Loucy (cell line): Measurements from ENCODE around the gene SUPT7L.

Source experiments
- H2AFZ ChIP-seq: fragments of 200-600 bp; sonication (generic); 2 replicates; pipeline ENCODE4 v1.6.0; 2016; ENCODE audit warnings: antibody characterized with exemption, mild to moderate bottlenecking, low read length, moderate library complexity
- H3F3A ChIP-seq: fragments of 200-600 bp; 2 replicates; pipeline ENCODE4 v1.6.0; 2016; ENCODE audit warnings: antibody characterized with exemption, low read depth, mild to moderate bottlenecking
- H3K27me3 ChIP-seq: fragments of 200-600 bp; sonication (generic); 2 replicates; pipeline ENCODE4 v1.6.1; 2014; ENCODE audit warnings: low read length, mild to moderate bottlenecking; ENCODE audit not compliant: insufficient read depth, poor library complexity, severe bottlenecking
- H3K36me3 ChIP-seq: fragments of 200-600 bp; sonication (generic); 2 replicates; pipeline ENCODE4 v1.6.1; 2016; ENCODE audit warnings: low read length; ENCODE audit not compliant: insufficient read depth
- H3K4me1 ChIP-seq: fragments of 200-600 bp; sonication (generic); 2 replicates; pipeline ENCODE4 v1.5.1; 2014; ENCODE audit warnings: low read length, mild to moderate bottlenecking; ENCODE audit not compliant: insufficient read depth, poor library complexity, severe bottlenecking
- H3K4me2 ChIP-seq: fragments of 200-600 bp; sonication (generic); 2 replicates; pipeline ENCODE4 v1.6.0; 2014; ENCODE audit warnings: antibody characterized with exemption, low read length, low read depth, mild to moderate bottlenecking; ENCODE audit not compliant: poor library complexity, severe bottlenecking
- H3K4me3 ChIP-seq: fragments of 200-600 bp; sonication (generic); 2 replicates; pipeline ENCODE4 v1.5.1; 2014; ENCODE audit warnings: low read length, mild to moderate bottlenecking, mixed read lengths; ENCODE audit not compliant: poor library complexity, severe bottlenecking
- H3K79me2 ChIP-seq: fragments of 200-600 bp; sonication (generic); 2 replicates; pipeline ENCODE4 v1.6.1; 2014; ENCODE audit warnings: low read length; ENCODE audit not compliant: insufficient read depth
- H3K9ac ChIP-seq: fragments of 200-600 bp; sonication (generic); 2 replicates; pipeline ENCODE4 v1.6.0; 2014; ENCODE audit warnings: mild to moderate bottlenecking, low read depth, low read length, moderate library complexity; ENCODE audit not compliant: poor library complexity, severe bottlenecking
- H3K9me2 ChIP-seq: fragments of 200-600 bp; sonication (generic); replicated peaks from 2 replicates; pipeline ENCODE4 v1.6.1; 2016; ENCODE audit warnings: low read depth, low read length, mixed read lengths
- H3K9me3 ChIP-seq: fragments of 200-600 bp; sonication (generic); 2 replicates; pipeline ENCODE4 v1.6.1; 2014; ENCODE audit warnings: mild to moderate bottlenecking, antibody characterized with exemption, low read length, low read depth; ENCODE audit not compliant: insufficient read depth
- H4K20me1 ChIP-seq: fragments of 200-600 bp; sonication (generic); 2 replicates; pipeline ENCODE4 v1.6.0; 2014; ENCODE audit warnings: antibody characterized with exemption, low read length, mild to moderate bottlenecking; ENCODE audit not compliant: insufficient read depth, poor library complexity, severe bottlenecking
- EZH2phosphoT487 ChIP-seq: fragments of 200-600 bp; IDR thresholded peaks from 2 replicates; pipeline ENCODE4 v1.6.1; 2018; ENCODE audit warnings: antibody characterized with exemption, mild to moderate bottlenecking, moderate library complexity, borderline replicate concordance
- TF ChIP-seq, protein P1 (sequence below): fragments of 200-600 bp; sonication (generic); conservative IDR thresholded peaks from 2 replicates; pipeline ENCODE4 v1.5.1; 2014; ENCODE audit warnings: mild to moderate bottlenecking, antibody characterized with exemption, low read length

SUPT7L gene

DNA sequence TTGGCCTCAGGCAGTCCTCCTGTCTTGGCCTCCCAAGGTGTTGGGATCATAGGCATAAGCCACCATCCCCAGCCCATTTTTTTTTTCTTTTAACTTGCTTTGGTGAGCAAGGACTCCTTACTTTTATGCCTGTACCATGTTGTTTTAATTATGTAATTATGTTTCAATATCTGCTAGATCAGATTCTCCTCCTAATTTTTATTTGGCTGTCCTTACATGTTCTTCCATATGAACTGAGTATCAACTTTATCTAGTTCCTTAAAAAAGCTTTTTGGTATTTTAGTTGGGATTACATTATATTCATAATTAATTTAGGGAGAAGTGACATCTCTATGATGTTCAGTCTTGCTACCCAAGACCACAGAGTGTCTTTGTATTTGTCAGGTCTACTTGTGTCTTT, 18.2 kb downstream of the SUPT7L start:
- H3K79me2 ChIP-seq, result no peaks in the 10 kb centered on the region
- TF ChIP-seq, protein P1, sequence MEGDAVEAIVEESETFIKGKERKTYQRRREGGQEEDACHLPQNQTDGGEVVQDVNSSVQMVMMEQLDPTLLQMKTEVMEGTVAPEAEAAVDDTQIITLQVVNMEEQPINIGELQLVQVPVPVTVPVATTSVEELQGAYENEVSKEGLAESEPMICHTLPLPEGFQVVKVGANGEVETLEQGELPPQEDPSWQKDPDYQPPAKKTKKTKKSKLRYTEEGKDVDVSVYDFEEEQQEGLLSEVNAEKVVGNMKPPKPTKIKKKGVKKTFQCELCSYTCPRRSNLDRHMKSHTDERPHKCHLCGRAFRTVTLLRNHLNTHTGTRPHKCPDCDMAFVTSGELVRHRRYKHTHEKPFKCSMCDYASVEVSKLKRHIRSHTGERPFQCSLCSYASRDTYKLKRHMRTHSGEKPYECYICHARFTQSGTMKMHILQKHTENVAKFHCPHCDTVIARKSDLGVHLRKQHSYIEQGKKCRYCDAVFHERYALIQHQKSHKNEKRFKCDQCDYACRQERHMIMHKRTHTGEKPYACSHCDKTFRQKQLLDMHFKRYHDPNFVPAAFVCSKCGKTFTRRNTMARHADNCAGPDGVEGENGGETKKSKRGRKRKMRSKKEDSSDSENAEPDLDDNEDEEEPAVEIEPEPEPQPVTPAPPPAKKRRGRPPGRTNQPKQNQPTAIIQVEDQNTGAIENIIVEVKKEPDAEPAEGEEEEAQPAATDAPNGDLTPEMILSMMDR, result no peak
- TF ChIP-seq EZH2phosphoT487, result no peak
- H3K27me3 ChIP-seq, result no peaks in the 10 kb centered on the region
- H3K9me2 ChIP-seq, result no peaks in the 10 kb centered on the region
- H4K20me1 ChIP-seq, result no peaks in the 10 kb centered on the region
- H3K4me1 ChIP-seq, result no peaks in the 10 kb centered on the region
- H3K4me3 ChIP-seq, result no peak overlapping the region
- H3K36me3 ChIP-seq, result peaks cover 53% of the 10 kb centered on the region; the same call in 1 of the 2 replicates
- no peak overlapping the region for H3K4me2 ChIP-seq
- H2AFZ ChIP-seq, result no peak overlapping the region
- H3K9ac ChIP-seq, result no peak overlapping the region
- no peaks in the 10 kb centered on the region for H3F3A ChIP-seq
- H3K9me3 ChIP-seq, result no peaks in the 10 kb centered on the region

DNA sequence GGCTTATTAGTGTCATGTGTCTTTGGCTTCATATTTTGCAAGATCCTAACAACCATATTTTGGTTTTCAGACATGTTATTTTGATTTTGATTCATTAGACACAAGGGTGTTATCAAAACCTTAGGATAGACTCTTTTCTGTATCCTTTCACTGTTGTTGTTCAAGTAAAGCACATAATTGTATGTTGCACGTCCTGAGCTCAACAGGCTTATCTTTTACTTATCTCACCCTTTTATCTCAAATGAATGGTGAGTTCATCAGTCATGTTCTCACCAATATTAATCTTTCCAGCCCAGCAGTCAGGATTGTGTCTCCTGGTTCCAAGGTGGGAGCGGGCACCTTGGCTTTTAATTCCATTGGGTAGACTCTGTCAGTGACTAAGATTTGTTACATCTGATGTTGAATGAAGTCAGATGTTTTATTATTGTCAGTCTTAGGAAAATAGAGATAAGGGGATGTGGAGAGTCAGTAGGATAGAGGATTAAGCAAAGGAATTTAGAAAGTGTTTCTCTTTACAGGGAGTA, 22.6 kb downstream of the SUPT7L start:
- no peaks in the 10 kb centered on the region for H3K4me1 ChIP-seq
- no peaks in the 10 kb centered on the region for H3K9me2 ChIP-seq
- H3K9ac ChIP-seq, result no peak overlapping the region
- H3F3A ChIP-seq, result no peaks in the 10 kb centered on the region
- H3K4me2 ChIP-seq, result no peak overlapping the region
- no peaks in the 10 kb centered on the region for H3K27me3 ChIP-seq
- no peak for TF ChIP-seq EZH2phosphoT487
- TF ChIP-seq, protein P1, result no peak
- H3K36me3 ChIP-seq, result peaks cover 56% of the 10 kb centered on the region; the same call in 1 of the 2 replicates
- H2AFZ ChIP-seq, result no peak overlapping the region
- H3K9me3 ChIP-seq, result no peaks in the 10 kb centered on the region
- H4K20me1 ChIP-seq, result no peaks in the 10 kb centered on the region
- no peaks in the 10 kb centered on the region for H3K79me2 ChIP-seq
- H3K4me3 ChIP-seq, result no peak overlapping the region

DNA sequence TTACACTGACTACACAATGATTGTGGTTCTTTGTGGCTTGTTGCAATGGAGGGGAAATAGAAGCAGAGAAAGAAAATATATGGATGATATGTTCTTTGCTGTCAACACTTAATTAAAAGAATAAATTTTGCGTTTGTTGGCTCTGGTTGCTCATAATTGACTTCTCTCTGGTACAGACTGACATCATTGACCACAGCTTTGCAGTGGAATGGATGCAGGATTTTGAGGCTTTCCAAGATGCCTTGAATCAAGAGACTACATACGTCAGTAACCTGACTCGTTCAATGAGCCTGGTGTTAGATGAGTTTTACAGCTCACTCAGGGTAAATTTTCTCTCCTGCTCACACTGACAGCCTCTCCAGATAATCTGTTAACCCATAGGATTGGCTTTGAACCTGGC, 24.7 kb downstream of the SUPT7L start:
- no peak overlapping the region for H3K9ac ChIP-seq

More for the DNA sequence above, 24.7 kb downstream of the SUPT7L start:
- TF ChIP-seq, protein P1, result no peak
- no peak for TF ChIP-seq EZH2phosphoT487
- Histone ChIP-seq H3K9me3 (no peaks in the 10 kb centered on the region), H3K36me3 (peaks cover 71% of the 10 kb centered on the region), H3K27me3 (no peaks in the 10 kb centered on the region), H3F3A (no peaks in the 10 kb centered on the region), H3K4me2 (no peak overlapping the region), H4K20me1 (no peaks in the 10 kb centered on the region), H2AFZ (no peak overlapping the region), H3K79me2 (no peaks in the 10 kb centered on the region), H3K4me1 (no peaks in the 10 kb centered on the region), H3K4me3 (no peak overlapping the region), H3K9me2 (no peaks in the 10 kb centered on the region)
